ENCODE results near the gene RNF157. TPM values are rescaled to one million over a fixed set of nuclear protein-coding genes. Genes with fewer than 3 reads are reported as not detected.

RNF157 gene
- total and polyA plus RNA-seq, 2 of the 13 experiments (the other 11 are each of a cell fraction or from before 2014, with no cell fraction given) = 0.44 to 1.5 TPM

DNA sequence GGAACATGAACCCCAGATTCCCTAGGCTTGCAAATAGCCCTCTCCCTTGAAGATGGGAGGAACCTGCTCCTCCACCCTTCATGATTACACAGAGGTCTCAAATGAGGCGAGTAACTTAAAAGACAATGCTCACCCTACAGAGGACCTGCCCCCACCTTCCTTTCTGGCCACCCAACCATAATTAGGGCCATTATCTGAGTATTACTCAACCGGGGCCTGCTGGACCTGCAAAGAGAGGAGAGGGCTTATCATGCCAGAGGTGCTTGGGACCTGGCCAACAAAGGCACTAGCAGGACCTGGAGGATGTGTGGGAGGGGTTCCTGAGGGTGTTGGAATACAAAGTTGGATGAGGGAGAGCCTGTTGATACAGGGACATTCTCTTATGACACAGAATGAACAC lies 42.4 kb downstream of the RNF157 start:
- H3K36me3 ChIP-seq (replicated peaks in 1 of 2; ENCODE audit: control insufficient read depth in 1 of 2, insufficient read depth in 2 of 2, low read length in 2 of 2) = no peaks in the 10 kb centered on the region
- H3K79me2 ChIP-seq (ENCODE audit: insufficient read depth, low read length) = no peaks in the 10 kb centered on the region
- no peak overlapping the region for H3K9ac ChIP-seq (ENCODE audit: insufficient read depth, low read depth, low read length)
- H3K27me3 ChIP-seq (ENCODE audit: control insufficient read depth in 1 of 2, insufficient read depth in 2 of 2, low read length in 2 of 2) = peaks cover 0 to 3% of the 10 kb centered on the region in 2 experiments; a peak in 1 of 5 replicates
- in situ Hi-C loops (cut with HindIII; ENCODE audit: extremely low pct_ligation_motif_present, low pct_unique_long_range_greater_than_20kb) (no loop called here), intact Hi-C loops (cut with micrococcal nuclease; ENCODE audit: unreplicated experiment) (no loop called here)
- H3K4me3 ChIP-seq (replicated peaks in 1 of 3; ENCODE audit: insufficient read depth in 1 of 3, low read depth in 2 of 3, low read length in 3 of 3) = no peak overlapping the region
- no peak overlapping the region for H2AFZ ChIP-seq (ENCODE audit: low read length)
- no peak overlapping the region for H3K4me2 ChIP-seq (ENCODE audit: low read depth, low read length)
- FAIRE-seq (no peak), ATAC-seq (no peak), DNase-seq (ENCODE audit: low spot score) (no peak)
- POLR2A ChIA-PET = no interaction called here
- no peak overlapping the region for H3K27ac ChIP-seq (ENCODE audit: extremely low read length, insufficient read depth, low read length)
- TF ChIP-seq NCOA5 (CRISPR knock-in tag; IDR thresholded peaks at IDR 0.05) (no peak), ZNF431 (CRISPR knock-in tag; IDR thresholded peaks at IDR 0.05; ENCODE audit: borderline replicate concordance, low read depth) (no peak), ZNF543 (CRISPR knock-in tag; IDR thresholded peaks at IDR 0.05) (no peak)
- TF ChIP-seq, protein P1, sequence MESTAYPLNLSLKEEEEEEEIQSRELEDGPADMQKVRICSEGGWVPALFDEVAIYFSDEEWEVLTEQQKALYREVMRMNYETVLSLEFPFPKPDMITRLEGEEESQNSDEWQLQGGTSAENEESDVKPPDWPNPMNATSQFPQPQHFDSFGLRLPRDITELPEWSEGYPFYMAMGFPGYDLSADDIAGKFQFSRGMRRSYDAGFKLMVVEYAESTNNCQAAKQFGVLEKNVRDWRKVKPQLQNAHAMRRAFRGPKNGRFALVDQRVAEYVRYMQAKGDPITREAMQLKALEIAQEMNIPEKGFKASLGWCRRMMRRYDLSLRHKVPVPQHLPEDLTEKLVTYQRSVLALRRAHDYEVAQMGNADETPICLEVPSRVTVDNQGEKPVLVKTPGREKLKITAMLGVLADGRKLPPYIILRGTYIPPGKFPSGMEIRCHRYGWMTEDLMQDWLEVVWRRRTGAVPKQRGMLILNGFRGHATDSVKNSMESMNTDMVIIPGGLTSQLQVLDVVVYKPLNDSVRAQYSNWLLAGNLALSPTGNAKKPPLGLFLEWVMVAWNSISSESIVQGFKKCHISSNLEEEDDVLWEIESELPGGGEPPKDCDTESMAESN (CRISPR knock-in tag; conservative IDR thresholded peaks at IDR 0.05) = no peak
- no peaks in the 10 kb centered on the region for H3K9me3 ChIP-seq (ENCODE audit: low read length)
- CTCF ChIA-PET (ENCODE audit: low intra/inter-chr PET ratio, low total read pairs) = no interaction called here
- BruUV-seq (replicated peaks) = no TSS peak
- H4K20me1 ChIP-seq (ENCODE audit: insufficient read depth, low read length) = no peaks in the 10 kb centered on the region
- H3K4me1 ChIP-seq (ENCODE audit: insufficient read depth, low read length) = no peaks in the 10 kb centered on the region
- 17% methylated on average over 2 of the region's 2 CpGs for WGBS (ENCODE audit: low lambda C conversion rate)

DNA sequence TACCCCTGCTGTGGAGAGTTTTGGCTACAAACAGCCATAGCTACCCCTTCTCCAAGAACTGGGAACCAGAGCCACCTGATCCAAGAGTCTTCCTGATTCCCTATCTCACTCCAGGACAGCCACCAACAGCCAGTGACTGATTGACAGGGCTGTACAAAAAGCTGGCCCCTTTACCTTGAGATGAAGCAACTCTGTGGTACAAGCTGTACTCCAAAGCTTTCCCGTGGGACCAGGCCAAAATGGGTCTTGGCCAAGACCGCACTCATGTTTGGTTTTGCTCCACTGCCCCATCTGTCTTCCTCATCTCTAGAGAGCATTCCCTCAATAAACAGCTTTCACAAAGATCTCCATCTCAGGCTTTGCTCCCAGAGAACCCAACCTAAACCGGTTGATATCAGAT lies 43.6 kb downstream of the RNF157 start:
- Histone ChIP-seq H3K4me3 (replicated peaks in 1 of 3; ENCODE audit: insufficient read depth in 1 of 3, low read depth in 2 of 3, low read length in 3 of 3) (no peak overlapping the region), H3K4me1 (ENCODE audit: insufficient read depth, low read length) (no peaks in the 10 kb centered on the region), H3K9ac (ENCODE audit: insufficient read depth, low read depth, low read length) (no peak overlapping the region), H3K27me3 (ENCODE audit: control insufficient read depth in 1 of 2, insufficient read depth in 2 of 2, low read length in 2 of 2) (peaks cover 0 to 3% of the 10 kb centered on the region in 2 experiments; a peak in 2 of 5 replicates), H3K9me3 (ENCODE audit: low read length) (no peaks in the 10 kb centered on the region), H4K20me1 (ENCODE audit: insufficient read depth, low read length) (no peaks in the 10 kb centered on the region), H3K36me3 (replicated peaks in 1 of 2; ENCODE audit: control insufficient read depth in 1 of 2, insufficient read depth in 2 of 2, low read length in 2 of 2) (no peaks in the 10 kb centered on the region), H3K27ac (ENCODE audit: extremely low read length, insufficient read depth, low read length) (no peak overlapping the region), H3K79me2 (ENCODE audit: insufficient read depth, low read length) (no peaks in the 10 kb centered on the region), H2AFZ (ENCODE audit: low read length) (no peak overlapping the region), H3K4me2 (ENCODE audit: low read depth, low read length) (no peak overlapping the region)
- ChIA-PET CTCF (ENCODE audit: low intra/inter-chr PET ratio, low total read pairs) (no interaction called here), POLR2A (no interaction called here)
- intact Hi-C loops (cut with micrococcal nuclease; ENCODE audit: unreplicated experiment) (no loop called here), in situ Hi-C loops (cut with HindIII; ENCODE audit: extremely low pct_ligation_motif_present, low pct_unique_long_range_greater_than_20kb) (no loop called here)
- 70% methylated on average over 3 of the region's 3 CpGs for WGBS (ENCODE audit: low lambda C conversion rate)
- TF ChIP-seq TEAD3 (CRISPR knock-in tag; optimal IDR thresholded peaks at IDR 0.05; ENCODE audit: borderline replicate concordance) = no peak
- TF ChIP-seq PAWR (CRISPR knock-in tag; IDR thresholded peaks at IDR 0.05; ENCODE audit: borderline replicate concordance) = no peak
- TF ChIP-seq ZNF430 (CRISPR knock-in tag; IDR thresholded peaks at IDR 0.05) = no peak
- no peak for TF ChIP-seq CBFB (CRISPR knock-in tag; IDR thresholded peaks at IDR 0.05)
- TF ChIP-seq RARG (CRISPR knock-in tag; IDR thresholded peaks at IDR 0.05; ENCODE audit: low read depth) = no peak
- no TSS peak for BruUV-seq (replicated peaks)
- no peak for ATAC-seq
- DNase-seq (ENCODE audit: low spot score) = no peak
- no peak for FAIRE-seq
